Fibroblast of pulmonary artery (primary cell): ENCODE results near the gene IQUB.

Experiments
- DNase-seq: peaks from one replicate; pipeline ENCODE4 v3.0.0-alpha.2; 2010; ENCODE audit warnings: low read depth
- H3K4me3 ChIP-seq: replicated peaks from 2 replicates; pipeline ENCODE4 v1.5.1; 2011; ENCODE audit warnings: low read depth, mild to moderate bottlenecking, control low read depth, low read length, moderate library complexity
- TF ChIP-seq, protein P1 (sequence below): IDR thresholded peaks from 2 replicates; pipeline ENCODE4 v1.5.1; 2011; ENCODE audit warnings: mild to moderate bottlenecking, control low read depth, low read length, inconsistent platforms; ENCODE audit errors: missing control alignments

Gene IQUB

DNA sequence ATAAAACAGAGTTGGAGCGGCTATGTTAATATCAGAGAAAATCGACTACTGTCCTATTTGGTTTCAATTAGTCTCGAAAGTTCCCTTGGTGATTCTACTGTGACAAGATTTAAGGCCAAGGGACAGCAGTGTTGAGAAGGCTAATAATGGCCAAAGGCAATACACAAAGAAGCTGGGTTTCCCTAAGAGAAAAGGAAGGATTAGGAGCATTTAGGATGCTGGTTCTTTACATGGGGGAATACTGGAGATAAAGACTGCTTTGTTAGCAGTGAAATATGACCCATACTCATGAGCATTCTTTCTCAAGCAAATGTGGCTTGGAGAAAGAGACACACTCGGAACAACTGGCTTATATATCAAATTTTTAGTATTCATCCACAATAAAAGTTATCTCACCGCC is 32.2 kb downstream of the IQUB start:
- TF ChIP-seq, protein P1, sequence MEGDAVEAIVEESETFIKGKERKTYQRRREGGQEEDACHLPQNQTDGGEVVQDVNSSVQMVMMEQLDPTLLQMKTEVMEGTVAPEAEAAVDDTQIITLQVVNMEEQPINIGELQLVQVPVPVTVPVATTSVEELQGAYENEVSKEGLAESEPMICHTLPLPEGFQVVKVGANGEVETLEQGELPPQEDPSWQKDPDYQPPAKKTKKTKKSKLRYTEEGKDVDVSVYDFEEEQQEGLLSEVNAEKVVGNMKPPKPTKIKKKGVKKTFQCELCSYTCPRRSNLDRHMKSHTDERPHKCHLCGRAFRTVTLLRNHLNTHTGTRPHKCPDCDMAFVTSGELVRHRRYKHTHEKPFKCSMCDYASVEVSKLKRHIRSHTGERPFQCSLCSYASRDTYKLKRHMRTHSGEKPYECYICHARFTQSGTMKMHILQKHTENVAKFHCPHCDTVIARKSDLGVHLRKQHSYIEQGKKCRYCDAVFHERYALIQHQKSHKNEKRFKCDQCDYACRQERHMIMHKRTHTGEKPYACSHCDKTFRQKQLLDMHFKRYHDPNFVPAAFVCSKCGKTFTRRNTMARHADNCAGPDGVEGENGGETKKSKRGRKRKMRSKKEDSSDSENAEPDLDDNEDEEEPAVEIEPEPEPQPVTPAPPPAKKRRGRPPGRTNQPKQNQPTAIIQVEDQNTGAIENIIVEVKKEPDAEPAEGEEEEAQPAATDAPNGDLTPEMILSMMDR, result no peak
- H3K4me3 ChIP-seq, result no peak overlapping the region
- no peak for DNase-seq

DNA sequence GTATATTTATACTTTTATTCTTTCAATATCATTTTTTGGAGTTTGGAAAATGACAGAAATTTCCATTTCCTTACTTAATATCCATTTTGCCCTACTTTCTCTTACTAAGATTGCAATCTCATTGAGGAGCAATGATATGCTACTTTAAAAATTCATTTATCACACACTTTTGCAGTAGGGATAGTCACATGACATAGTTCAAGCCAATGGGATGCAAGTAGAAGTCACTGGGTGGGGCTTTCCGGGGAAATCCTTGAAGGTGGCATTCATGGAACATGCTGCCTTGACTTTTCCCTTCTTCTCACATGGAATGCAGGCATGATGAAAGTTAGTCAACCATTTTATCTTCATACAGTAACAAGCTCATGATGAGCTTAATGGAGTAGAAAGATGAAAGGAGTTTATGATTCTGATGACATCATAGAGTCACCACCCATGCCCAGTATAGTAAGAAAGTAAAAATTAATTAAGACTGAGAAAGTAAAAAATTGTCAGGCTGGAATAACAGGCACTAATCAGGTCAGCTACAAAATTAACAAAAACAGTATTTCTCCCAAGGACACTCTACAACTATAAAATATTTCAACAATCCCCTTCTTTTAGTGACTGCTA is 33.4 kb downstream of the IQUB start:
- TF ChIP-seq, protein P1, result no peak
- no peak for DNase-seq
- no peak overlapping the region for H3K4me3 ChIP-seq

DNA sequence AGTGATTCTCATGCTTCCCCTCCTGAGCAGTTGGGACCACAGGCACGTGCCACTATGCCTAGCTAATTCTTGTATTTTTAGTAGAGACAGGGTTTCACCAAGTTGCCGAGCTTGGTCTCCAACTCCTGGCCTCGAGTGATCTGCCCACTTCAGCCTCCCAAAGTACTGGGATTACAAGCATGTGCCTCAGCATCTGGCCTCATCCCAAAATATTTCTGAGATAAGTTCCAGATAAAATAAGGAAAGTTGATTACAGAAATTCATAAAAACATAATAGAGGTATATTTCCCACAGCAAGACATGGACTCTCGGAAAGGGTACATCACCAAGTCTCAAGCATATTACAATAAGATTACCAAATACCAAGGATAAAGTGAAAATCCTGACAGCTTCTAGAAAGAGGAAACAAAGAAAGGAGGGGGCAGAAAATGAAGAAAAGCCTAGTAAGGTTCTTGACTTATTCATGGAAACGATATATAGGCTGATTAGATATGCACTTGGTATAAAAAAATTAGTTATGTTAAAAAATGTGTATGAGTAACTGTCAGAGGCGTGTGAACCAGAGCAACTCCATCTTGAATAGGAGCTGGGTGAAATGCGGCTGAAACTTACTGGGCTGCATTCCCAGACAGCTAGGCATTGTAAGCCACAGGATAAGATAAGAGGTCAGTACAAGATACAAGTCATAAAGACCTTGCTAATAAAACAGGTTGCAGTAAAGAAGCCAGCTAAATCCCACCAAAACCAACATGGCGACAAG is 35.0 kb downstream of the IQUB start:
- TF ChIP-seq, protein P1, result no peak
- peak; percentile 26 for DNase-seq
- no peak overlapping the region for H3K4me3 ChIP-seq

DNA sequence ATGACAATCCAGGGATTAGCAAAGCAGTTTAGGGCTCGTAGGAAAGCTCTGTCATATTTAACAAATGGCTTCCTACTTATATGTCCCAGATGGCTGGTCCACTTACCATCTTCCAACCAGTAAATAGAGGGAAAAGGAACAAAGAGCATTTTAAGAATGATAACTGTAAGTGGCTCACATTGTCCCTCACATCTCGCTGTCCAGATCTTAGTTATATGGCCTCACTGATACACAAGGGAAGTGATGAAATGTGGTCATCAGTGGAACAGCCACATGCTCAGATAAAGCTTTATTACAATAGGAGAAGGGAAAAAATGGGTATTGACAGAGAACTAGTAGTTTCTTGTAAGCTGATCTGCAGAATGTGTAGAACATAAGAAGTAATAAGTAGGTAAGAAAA is 35.8 kb downstream of the IQUB start:
- no peak overlapping the region for H3K4me3 ChIP-seq
- no peak for DNase-seq
- TF ChIP-seq, protein P1, result no peak

DNA sequence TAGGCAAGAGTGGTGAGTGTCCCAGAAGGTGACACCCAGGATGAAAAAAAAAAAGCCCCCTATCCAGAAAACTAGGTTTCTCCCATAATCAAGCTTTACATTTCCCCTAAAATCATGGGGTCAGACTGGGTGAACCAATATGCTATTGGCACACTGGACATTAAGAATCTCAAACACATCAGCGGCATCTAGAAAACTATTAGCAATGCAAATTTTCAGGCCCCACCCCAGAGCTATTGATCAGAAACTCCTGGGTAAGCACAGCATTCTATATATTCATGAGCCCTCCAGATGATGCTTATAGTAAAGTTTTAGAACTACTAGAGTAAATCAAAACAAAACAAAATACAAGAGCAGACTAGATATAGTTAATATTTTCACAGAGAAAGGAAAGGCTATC is 36.4 kb downstream of the IQUB start:
- no peak for DNase-seq
- H3K4me3 ChIP-seq, result no peak overlapping the region
- TF ChIP-seq, protein P1, result no peak

DNA sequence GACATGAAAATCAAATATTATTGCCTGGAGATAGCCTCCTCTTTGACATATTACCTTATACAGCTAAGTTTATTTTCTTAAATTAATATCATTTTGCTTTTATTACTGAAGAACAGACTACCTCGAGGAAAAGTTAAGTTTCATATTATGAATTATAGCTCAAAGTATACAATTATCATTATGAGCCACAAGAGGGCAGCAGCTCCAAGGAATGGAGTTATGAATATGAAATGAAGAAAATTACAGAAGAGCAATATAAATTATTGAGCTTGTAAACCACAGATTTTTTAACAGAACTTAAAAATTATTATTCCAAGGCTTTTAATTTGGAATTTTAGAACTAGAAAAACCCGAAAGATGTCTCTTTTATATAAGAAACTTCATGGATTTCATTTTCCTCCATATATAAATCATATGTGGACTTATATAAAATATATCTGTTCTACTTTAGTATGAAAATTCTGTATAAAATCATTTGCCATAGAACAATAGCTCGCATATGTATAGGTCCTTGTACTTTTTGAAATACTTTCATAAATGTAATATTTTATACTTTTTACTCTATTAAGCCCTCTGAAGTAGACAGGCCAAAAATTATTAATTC is 40.1 kb downstream of the IQUB start:
- TF ChIP-seq, protein P1, result peak; percentile 67

More for the DNA sequence above, 40.1 kb downstream of the IQUB start:
- DNase-seq, result peak; percentile 69
- H3K4me3 ChIP-seq, result no peak overlapping the region
